Measurements from ENCODE around the gene ANKMY1.

DNA sequence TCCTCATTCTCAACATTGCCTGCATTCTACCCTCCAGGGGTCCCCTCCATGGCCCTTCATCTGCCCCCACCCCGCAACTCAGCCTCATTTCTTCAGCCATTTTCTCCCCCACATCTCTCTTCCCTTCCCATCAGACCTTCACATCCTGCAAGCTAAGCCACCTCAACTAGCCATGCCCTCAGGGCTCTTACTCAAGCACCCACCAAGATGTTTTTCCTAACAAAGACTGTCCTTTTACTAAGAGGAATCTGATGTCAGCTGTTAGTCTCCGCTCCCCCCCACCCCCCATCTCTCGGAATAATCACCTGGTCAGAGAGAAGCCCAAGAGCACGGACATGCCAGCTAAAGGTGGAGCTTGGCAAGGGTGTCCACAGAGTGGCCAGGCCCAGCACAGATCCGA is 24.0 kb upstream of the ANKMY1 start:
- TF ChIP-seq, protein P1, sequence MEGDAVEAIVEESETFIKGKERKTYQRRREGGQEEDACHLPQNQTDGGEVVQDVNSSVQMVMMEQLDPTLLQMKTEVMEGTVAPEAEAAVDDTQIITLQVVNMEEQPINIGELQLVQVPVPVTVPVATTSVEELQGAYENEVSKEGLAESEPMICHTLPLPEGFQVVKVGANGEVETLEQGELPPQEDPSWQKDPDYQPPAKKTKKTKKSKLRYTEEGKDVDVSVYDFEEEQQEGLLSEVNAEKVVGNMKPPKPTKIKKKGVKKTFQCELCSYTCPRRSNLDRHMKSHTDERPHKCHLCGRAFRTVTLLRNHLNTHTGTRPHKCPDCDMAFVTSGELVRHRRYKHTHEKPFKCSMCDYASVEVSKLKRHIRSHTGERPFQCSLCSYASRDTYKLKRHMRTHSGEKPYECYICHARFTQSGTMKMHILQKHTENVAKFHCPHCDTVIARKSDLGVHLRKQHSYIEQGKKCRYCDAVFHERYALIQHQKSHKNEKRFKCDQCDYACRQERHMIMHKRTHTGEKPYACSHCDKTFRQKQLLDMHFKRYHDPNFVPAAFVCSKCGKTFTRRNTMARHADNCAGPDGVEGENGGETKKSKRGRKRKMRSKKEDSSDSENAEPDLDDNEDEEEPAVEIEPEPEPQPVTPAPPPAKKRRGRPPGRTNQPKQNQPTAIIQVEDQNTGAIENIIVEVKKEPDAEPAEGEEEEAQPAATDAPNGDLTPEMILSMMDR (IDR thresholded peaks at IDR 0.05) = no peak
- no peak for TF ChIP-seq POLR2A (IDR thresholded peaks at IDR 0.05)
